ENCODE results near the gene PRKAG2. TPM values are rescaled to one million over a fixed set of nuclear protein-coding genes. Genes with fewer than 3 reads are reported as not detected.

The PRKAG2 gene
- total and polyA plus RNA-seq, 2 experiments from 2014 or later, result 9.1 to 14.9 TPM

DNA sequence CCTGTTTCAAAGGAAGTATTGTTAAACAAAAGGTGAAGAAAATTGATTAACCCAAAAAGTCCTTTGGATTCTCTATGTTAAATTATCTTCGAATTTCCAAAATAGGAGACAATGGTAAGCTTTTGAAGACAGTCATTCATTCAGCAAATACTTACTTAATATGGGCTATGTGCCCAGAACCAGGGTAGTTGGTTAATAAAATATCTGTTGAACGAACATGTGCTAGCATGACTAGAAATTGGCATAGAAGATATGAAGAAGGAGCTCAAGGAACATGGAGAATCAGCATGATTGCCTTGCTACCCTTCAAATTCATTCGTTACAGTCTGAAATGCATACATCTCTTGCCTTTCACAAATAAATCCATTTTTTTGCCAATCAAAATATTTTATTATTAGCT is 234.2 kb downstream of the PRKAG2 start:
- ATAC-seq, result no peak
- Histone ChIP-seq H3K27me3 (ENCODE audit: insufficient read depth) (no peaks in the 10 kb centered on the region), H3K9me2 (ENCODE audit: insufficient read depth) (no peaks in the 10 kb centered on the region), H2AFZ (no peak overlapping the region), H3K79me2 (replicated peaks; ENCODE audit: insufficient read depth) (no peaks in the 10 kb centered on the region), H4K20me1 (replicated peaks; ENCODE audit: insufficient read depth) (no peaks in the 10 kb centered on the region), H3K27ac (ENCODE audit: low read depth) (no peak overlapping the region), H3F3A (replicated peaks; ENCODE audit: low read depth) (no peaks in the 10 kb centered on the region), H3K4me1 (ENCODE audit: insufficient read depth) (no peaks in the 10 kb centered on the region), H3K36me3 (ENCODE audit: insufficient read depth) (no peaks in the 10 kb centered on the region), H3K4me3 (no peak overlapping the region), H3K4me2 (no peak overlapping the region)
- H3K27me3 Mint-ChIP-seq (ENCODE audit: insufficient read depth, low read depth, poor library complexity), result peaks cover 9% of the 10 kb centered on the region
- no peak for DNase-seq (ENCODE audit: low spot score)
- no peaks in the 10 kb centered on the region for H3K36me3 Mint-ChIP-seq (ENCODE audit: low read depth)
- no peaks in the 10 kb centered on the region for H3K9me3 Mint-ChIP-seq
- peaks cover 7% of the 10 kb centered on the region for H3K4me1 Mint-ChIP-seq
- no peak overlapping the region for H3K27ac Mint-ChIP-seq
- H3K4me3 Mint-ChIP-seq, result no peak overlapping the region
- TF ChIP-seq STAT1 (IDR thresholded peaks at IDR 0.05; ENCODE audit: unreplicated experiment) (no peak), ZNF331 (CRISPR knock-in tag; IDR thresholded peaks at IDR 0.05; ENCODE audit: low read depth) (no peak), NANOG (IDR thresholded peaks at IDR 0.05; ENCODE audit: borderline replicate concordance) (no peak), POLR2AphosphoS5 (IDR thresholded peaks at IDR 0.05; ENCODE audit: low read depth) (no peak), EZH2phosphoT487 (IDR thresholded peaks at IDR 0.05; ENCODE audit: unreplicated experiment) (no peak), ZNF114 (CRISPR knock-in tag; IDR thresholded peaks at IDR 0.05) (no peak), CREB1 (CRISPR knock-in tag; IDR thresholded peaks at IDR 0.05; ENCODE audit: low read depth) (no peak), EZH2 (IDR thresholded peaks at IDR 0.05; ENCODE audit: low read depth, unreplicated experiment) (no peak)
- TF ChIP-seq, protein P1, sequence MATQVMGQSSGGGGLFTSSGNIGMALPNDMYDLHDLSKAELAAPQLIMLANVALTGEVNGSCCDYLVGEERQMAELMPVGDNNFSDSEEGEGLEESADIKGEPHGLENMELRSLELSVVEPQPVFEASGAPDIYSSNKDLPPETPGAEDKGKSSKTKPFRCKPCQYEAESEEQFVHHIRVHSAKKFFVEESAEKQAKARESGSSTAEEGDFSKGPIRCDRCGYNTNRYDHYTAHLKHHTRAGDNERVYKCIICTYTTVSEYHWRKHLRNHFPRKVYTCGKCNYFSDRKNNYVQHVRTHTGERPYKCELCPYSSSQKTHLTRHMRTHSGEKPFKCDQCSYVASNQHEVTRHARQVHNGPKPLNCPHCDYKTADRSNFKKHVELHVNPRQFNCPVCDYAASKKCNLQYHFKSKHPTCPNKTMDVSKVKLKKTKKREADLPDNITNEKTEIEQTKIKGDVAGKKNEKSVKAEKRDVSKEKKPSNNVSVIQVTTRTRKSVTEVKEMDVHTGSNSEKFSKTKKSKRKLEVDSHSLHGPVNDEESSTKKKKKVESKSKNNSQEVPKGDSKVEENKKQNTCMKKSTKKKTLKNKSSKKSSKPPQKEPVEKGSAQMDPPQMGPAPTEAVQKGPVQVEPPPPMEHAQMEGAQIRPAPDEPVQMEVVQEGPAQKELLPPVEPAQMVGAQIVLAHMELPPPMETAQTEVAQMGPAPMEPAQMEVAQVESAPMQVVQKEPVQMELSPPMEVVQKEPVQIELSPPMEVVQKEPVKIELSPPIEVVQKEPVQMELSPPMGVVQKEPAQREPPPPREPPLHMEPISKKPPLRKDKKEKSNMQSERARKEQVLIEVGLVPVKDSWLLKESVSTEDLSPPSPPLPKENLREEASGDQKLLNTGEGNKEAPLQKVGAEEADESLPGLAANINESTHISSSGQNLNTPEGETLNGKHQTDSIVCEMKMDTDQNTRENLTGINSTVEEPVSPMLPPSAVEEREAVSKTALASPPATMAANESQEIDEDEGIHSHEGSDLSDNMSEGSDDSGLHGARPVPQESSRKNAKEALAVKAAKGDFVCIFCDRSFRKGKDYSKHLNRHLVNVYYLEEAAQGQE (IDR thresholded peaks at IDR 0.05; ENCODE audit: unreplicated experiment), result no peak
- TF ChIP-seq, protein P2, sequence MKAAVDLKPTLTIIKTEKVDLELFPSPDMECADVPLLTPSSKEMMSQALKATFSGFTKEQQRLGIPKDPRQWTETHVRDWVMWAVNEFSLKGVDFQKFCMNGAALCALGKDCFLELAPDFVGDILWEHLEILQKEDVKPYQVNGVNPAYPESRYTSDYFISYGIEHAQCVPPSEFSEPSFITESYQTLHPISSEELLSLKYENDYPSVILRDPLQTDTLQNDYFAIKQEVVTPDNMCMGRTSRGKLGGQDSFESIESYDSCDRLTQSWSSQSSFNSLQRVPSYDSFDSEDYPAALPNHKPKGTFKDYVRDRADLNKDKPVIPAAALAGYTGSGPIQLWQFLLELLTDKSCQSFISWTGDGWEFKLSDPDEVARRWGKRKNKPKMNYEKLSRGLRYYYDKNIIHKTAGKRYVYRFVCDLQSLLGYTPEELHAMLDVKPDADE (IDR thresholded peaks at IDR 0.05), result no peak

DNA sequence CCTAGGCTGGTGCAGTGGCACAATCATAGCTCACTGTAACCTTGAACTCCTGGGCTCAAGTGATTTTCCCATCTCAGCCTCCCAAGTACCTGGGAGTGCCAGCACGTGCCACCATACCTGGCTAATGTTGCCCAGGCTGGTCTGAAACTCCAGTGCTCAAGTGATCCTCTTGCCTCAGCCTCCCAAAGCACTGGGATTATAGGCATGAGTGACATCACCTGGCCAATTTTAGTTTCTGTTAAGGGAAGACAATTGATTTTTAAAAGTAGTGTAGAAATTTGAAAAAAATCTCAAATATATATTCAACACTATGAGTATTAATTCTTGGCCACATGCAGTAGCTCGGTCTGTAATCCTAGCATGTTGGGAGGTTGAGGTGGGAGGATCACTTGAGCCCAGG is 235.3 kb downstream of the PRKAG2 start:
- no peak overlapping the region for H3K27ac Mint-ChIP-seq
- TF ChIP-seq ZNF331 (CRISPR knock-in tag; IDR thresholded peaks at IDR 0.05; ENCODE audit: low read depth) (no peak), EZH2 (IDR thresholded peaks at IDR 0.05; ENCODE audit: low read depth, unreplicated experiment) (no peak), JUNB (IDR thresholded peaks at IDR 0.05; ENCODE audit: unreplicated experiment) (no peak), NANOG (IDR thresholded peaks at IDR 0.05; ENCODE audit: borderline replicate concordance) (no peak), POLR2AphosphoS5 (IDR thresholded peaks at IDR 0.05; ENCODE audit: low read depth) (no peak), STAT1 (IDR thresholded peaks at IDR 0.05; ENCODE audit: unreplicated experiment) (no peak), ZNF114 (CRISPR knock-in tag; IDR thresholded peaks at IDR 0.05) (no peak)
- TF ChIP-seq, protein P3, sequence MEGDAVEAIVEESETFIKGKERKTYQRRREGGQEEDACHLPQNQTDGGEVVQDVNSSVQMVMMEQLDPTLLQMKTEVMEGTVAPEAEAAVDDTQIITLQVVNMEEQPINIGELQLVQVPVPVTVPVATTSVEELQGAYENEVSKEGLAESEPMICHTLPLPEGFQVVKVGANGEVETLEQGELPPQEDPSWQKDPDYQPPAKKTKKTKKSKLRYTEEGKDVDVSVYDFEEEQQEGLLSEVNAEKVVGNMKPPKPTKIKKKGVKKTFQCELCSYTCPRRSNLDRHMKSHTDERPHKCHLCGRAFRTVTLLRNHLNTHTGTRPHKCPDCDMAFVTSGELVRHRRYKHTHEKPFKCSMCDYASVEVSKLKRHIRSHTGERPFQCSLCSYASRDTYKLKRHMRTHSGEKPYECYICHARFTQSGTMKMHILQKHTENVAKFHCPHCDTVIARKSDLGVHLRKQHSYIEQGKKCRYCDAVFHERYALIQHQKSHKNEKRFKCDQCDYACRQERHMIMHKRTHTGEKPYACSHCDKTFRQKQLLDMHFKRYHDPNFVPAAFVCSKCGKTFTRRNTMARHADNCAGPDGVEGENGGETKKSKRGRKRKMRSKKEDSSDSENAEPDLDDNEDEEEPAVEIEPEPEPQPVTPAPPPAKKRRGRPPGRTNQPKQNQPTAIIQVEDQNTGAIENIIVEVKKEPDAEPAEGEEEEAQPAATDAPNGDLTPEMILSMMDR (conservative IDR thresholded peaks at IDR 0.05; ENCODE audit: low read depth in 2 of 2), result no peak

More for the DNA sequence above, 235.3 kb downstream of the PRKAG2 start:
- Histone ChIP-seq H3K79me2 (replicated peaks; ENCODE audit: insufficient read depth) (no peaks in the 10 kb centered on the region), H3K9me2 (ENCODE audit: insufficient read depth) (no peaks in the 10 kb centered on the region), H3K27ac (ENCODE audit: low read depth) (no peak overlapping the region), H3K27me3 (ENCODE audit: insufficient read depth) (no peaks in the 10 kb centered on the region), H4K20me1 (replicated peaks; ENCODE audit: insufficient read depth) (no peaks in the 10 kb centered on the region), H3K4me1 (ENCODE audit: insufficient read depth) (no peaks in the 10 kb centered on the region), H3F3A (replicated peaks; ENCODE audit: low read depth) (no peaks in the 10 kb centered on the region), H3K4me3 (no peak overlapping the region), H2AFZ (no peak overlapping the region), H3K4me2 (no peak overlapping the region), H3K36me3 (ENCODE audit: insufficient read depth) (no peaks in the 10 kb centered on the region)
- ATAC-seq (no peak), DNase-seq (ENCODE audit: low spot score) (no peak)
- no peaks in the 10 kb centered on the region for H3K36me3 Mint-ChIP-seq (ENCODE audit: low read depth)
- H3K9me3 Mint-ChIP-seq, result no peaks in the 10 kb centered on the region
- peaks cover 3% of the 10 kb centered on the region; the same call in 2 of the 3 replicates for H3K4me1 Mint-ChIP-seq
- no peak overlapping the region for H3K4me3 Mint-ChIP-seq
- H3K27me3 Mint-ChIP-seq (ENCODE audit: insufficient read depth, low read depth, poor library complexity), result peaks cover 8% of the 10 kb centered on the region
